IMR-90 (cell line): ENCODE measurements around the gene CD180.

Experiments used
- CEBPB ChIP-seq: IDR thresholded peaks from 2 replicates; pipeline ENCODE4 v1.6.1; 2012; ENCODE audit warnings: low read depth, low read length, improper control_type of control experiment
- CHD1 ChIP-seq: IDR thresholded peaks from 2 replicates; pipeline ENCODE4 v1.6.1; 2012; ENCODE audit warnings: low read depth, low read length, improper control_type of control experiment
- MAZ ChIP-seq: IDR thresholded peaks from 2 replicates; pipeline ENCODE4 v1.6.1; 2012; ENCODE audit warnings: low read depth, mild to moderate bottlenecking, low read length, improper control_type of control experiment, moderate library complexity, borderline replicate concordance
- POLR2A ChIP-seq: IDR thresholded peaks from 2 replicates; pipeline ENCODE4 v1.6.1; 2012; ENCODE audit warnings: mild to moderate bottlenecking, low read depth, low read length
- SMC3 ChIP-seq: fragments of 150-350 bp; IDR thresholded peaks from 2 replicates; pipeline ENCODE4 v1.6.1; 2016; ENCODE audit warnings: low read depth, mild to moderate bottlenecking, antibody characterized with exemption, low read length, moderate library complexity
- USF2 ChIP-seq: fragments of 150-350 bp; IDR thresholded peaks from 2 replicates; pipeline ENCODE4 v1.6.1; 2017; ENCODE audit warnings: mild to moderate bottlenecking, antibody characterized with exemption, low read length, low read depth
- TF ChIP-seq, protein P1 (sequence below): conservative IDR thresholded peaks from 2 replicates; pipeline ENCODE4 v1.5.1; 2012; ENCODE audit warnings: mild to moderate bottlenecking, low read depth, low read length, improper control_type of control experiment

DNA sequence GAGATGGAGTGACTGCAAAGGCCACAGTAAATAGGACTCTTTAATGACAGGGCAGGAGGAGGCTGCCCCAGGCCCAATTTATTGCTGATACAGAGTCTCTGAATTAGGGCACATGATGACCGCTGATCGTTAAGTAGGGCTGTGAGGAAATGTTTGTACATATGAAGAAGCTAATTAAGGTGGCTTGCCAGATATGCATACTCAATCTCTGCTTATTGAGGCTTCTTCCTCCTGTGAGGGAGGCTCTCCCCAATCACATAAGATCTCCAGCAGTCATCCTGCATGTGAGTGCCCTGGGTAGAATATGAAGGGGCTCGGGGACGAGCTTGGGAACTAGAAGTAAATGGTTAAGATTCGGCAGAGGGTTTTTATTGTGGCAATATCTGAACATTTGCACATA is 8.2 kb upstream of the CD180 start:
- TF ChIP-seq USF2 = no peak
- TF ChIP-seq, protein P1, sequence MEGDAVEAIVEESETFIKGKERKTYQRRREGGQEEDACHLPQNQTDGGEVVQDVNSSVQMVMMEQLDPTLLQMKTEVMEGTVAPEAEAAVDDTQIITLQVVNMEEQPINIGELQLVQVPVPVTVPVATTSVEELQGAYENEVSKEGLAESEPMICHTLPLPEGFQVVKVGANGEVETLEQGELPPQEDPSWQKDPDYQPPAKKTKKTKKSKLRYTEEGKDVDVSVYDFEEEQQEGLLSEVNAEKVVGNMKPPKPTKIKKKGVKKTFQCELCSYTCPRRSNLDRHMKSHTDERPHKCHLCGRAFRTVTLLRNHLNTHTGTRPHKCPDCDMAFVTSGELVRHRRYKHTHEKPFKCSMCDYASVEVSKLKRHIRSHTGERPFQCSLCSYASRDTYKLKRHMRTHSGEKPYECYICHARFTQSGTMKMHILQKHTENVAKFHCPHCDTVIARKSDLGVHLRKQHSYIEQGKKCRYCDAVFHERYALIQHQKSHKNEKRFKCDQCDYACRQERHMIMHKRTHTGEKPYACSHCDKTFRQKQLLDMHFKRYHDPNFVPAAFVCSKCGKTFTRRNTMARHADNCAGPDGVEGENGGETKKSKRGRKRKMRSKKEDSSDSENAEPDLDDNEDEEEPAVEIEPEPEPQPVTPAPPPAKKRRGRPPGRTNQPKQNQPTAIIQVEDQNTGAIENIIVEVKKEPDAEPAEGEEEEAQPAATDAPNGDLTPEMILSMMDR = no peak
- no peak for TF ChIP-seq SMC3
- TF ChIP-seq POLR2A = no peak
- no peak for TF ChIP-seq CEBPB
- TF ChIP-seq CHD1 = no peak
- no peak for TF ChIP-seq MAZ
